Smooth muscle cell (in vitro differentiated cells): ENCODE data around the gene TRIM41. TPM values are rescaled to one million over a fixed set of nuclear protein-coding genes. Genes with fewer than 3 reads are reported as not detected.

Experiments used
- DNase-seq: peaks from one replicate; lab custom pipeline; 2025; ENCODE audit not compliant: unreplicated experiment; lab: John Stamatoyannopoulos, UW
- H2AFZ ChIP-seq: fragments of 200-600 bp; sonication (generic); 2 replicates; pipeline ENCODE4 v1.6.0; 2016; ENCODE audit warnings: antibody characterized with exemption, low read depth, mild to moderate bottlenecking
- H3F3A ChIP-seq: fragments of 200-600 bp; sonication (generic); 2 replicates; pipeline ENCODE4 v1.6.0; 2017; ENCODE audit warnings: antibody characterized with exemption, low read depth
- H3K27ac ChIP-seq: fragments of 200-600 bp; sonication (generic); 2 replicates; pipeline ENCODE4 v1.5.1; 2016; ENCODE audit warnings: low read depth, mild to moderate bottlenecking
- H3K27me3 ChIP-seq: fragments of 200-600 bp; sonication (generic); 2 replicates; pipeline ENCODE4 v1.6.1; 2016; ENCODE audit warnings: low read depth, mild to moderate bottlenecking
- H3K36me3 ChIP-seq: fragments of 200-600 bp; sonication (generic); 2 replicates; pipeline ENCODE4 v1.5.1; 2016; ENCODE audit warnings: low read depth
- H3K4me1 ChIP-seq: fragments of 200-600 bp; sonication (generic); 2 replicates; pipeline ENCODE4 v1.5.1; 2016; ENCODE audit warnings: low read depth
- H3K4me2 ChIP-seq: fragments of 200-600 bp; sonication (generic); 2 replicates; pipeline ENCODE4 v1.6.0; 2016; ENCODE audit warnings: mild to moderate bottlenecking
- H3K4me3 ChIP-seq: fragments of 200-600 bp; sonication (generic); 2 replicates; pipeline ENCODE4 v1.5.1; 2016; ENCODE audit warnings: mild to moderate bottlenecking
- H3K79me2 ChIP-seq: fragments of 200-600 bp; sonication (generic); 2 replicates; pipeline ENCODE4 v1.6.0; 2016; ENCODE audit warnings: low read depth, mild to moderate bottlenecking
- H3K9ac ChIP-seq: fragments of 200-600 bp; sonication (generic); 2 replicates; pipeline ENCODE4 v1.6.0; 2016; ENCODE audit warnings: low read depth
- H3K9me3 ChIP-seq: fragments of 200-600 bp; sonication (generic); replicated peaks from 2 replicates; pipeline ENCODE4 v1.5.1; 2016; ENCODE audit warnings: low read depth
- H4K20me1 ChIP-seq: fragments of 200-600 bp; sonication (generic); 2 replicates; pipeline ENCODE4 v1.6.0; 2016; ENCODE audit warnings: low read depth
- CTCF ChIP-seq: fragments of 200-600 bp; sonication (generic); IDR thresholded peaks from 2 replicates; pipeline ENCODE4 v1.5.1; 2017; ENCODE audit warnings: borderline replicate concordance, mild to moderate bottlenecking, antibody characterized with exemption; ENCODE audit not compliant: insufficient read depth, poor library complexity, severe bottlenecking
- WGBS: methylation state at CpG from one replicate; pipeline ENCODE4 v1.1.7; 2016; ENCODE audit warnings: low lambda C conversion rate; 5-methylcytosine and 5-hydroxymethylcytosine counted together
- polyA plus RNA-seq: library from polyadenylated mRNA; unstranded; fragments of >200 nt; fragmentation: Nextera tagmentation; extraction: Ambion mirVana; gene quantifications from 2 replicates; pipeline ENCODE4 v1.2.1, GENCODE V29; 2016
- total RNA-seq: library from RNA; depleted of rRNA; stranded (reverse); fragments of >200 nt; gene quantifications from 2 replicates; pipeline ENCODE4 v1.2.3, GENCODE V29; 2014

Gene TRIM41
- total and polyA plus RNA-seq, 2 experiments from 2014 or later: 2.4 to 7.5 TPM

GRCh38 chr5:181235689-181236366 lies 12.7 kb downstream of the TRIM41 start:
- Histone ChIP-seq H3K36me3 (peaks cover 17% of the 10 kb centered on the region), H3K4me3 (no peak overlapping the region), H3K9me3 (no peaks in the 10 kb centered on the region), H3K4me2 (no peak overlapping the region), H4K20me1 (peaks cover 62% of the 10 kb centered on the region), H3K27me3 (no peaks in the 10 kb centered on the region), H3K79me2 (peaks cover 26% of the 10 kb centered on the region), H3K9ac (no peak overlapping the region), H3F3A (peaks cover 58% of the 10 kb centered on the region), H3K27ac (peak overlapping the region; percentile 44), H2AFZ (no peak overlapping the region), H3K4me1 (no peaks in the 10 kb centered on the region)
- no peak for DNase-seq
- TF ChIP-seq CTCF: no peak
- 96% methylated on average over 5 of the region's 5 CpGs for WGBS

- WGBS: 91% methylated on average over 6 of the region's 6 CpGs
- H4K20me1 ChIP-seq: peaks cover 69% of the 10 kb centered on the region
Measured at GRCh38 chr5:181236471-181236870, 13.4 kb downstream of the TRIM41 start.

GRCh38 chr5:181236954-181237641 lies 14.0 kb downstream of the TRIM41 start:
- H2AFZ ChIP-seq: no peak overlapping the region
- H3K4me1 ChIP-seq: peaks cover 8% of the 10 kb centered on the region
- H3K9ac ChIP-seq: no peak overlapping the region
- H3K27me3 ChIP-seq: no peaks in the 10 kb centered on the region
- TF ChIP-seq CTCF: no peak
- peaks cover 17% of the 10 kb centered on the region for H3K36me3 ChIP-seq
- H3K4me2 ChIP-seq: no peak overlapping the region
- no peak overlapping the region for H3K4me3 ChIP-seq
- WGBS: 94% methylated on average over 10 of the region's 10 CpGs
- peaks cover 64% of the 10 kb centered on the region for H3F3A ChIP-seq
- H3K79me2 ChIP-seq: peaks cover 38% of the 10 kb centered on the region
- H3K9me3 ChIP-seq: no peaks in the 10 kb centered on the region
- DNase-seq: no peak
- H3K27ac ChIP-seq: no peak overlapping the region
- H4K20me1 ChIP-seq: peaks cover 75% of the 10 kb centered on the region

More at GRCh38 chr5:181236471-181236870, 13.4 kb downstream of the TRIM41 start:
- DNase-seq: no peak
- Histone ChIP-seq H3K4me3 (no peak overlapping the region), H3K9ac (no peak overlapping the region), H3K4me2 (no peak overlapping the region), H3K27me3 (no peaks in the 10 kb centered on the region), H3K4me1 (peaks cover 2% of the 10 kb centered on the region), H2AFZ (no peak overlapping the region), H3K9me3 (no peaks in the 10 kb centered on the region), H3K36me3 (peaks cover 17% of the 10 kb centered on the region), H3K27ac (no peak overlapping the region), H3F3A (peaks cover 58% of the 10 kb centered on the region), H3K79me2 (peaks cover 32% of the 10 kb centered on the region)
- TF ChIP-seq CTCF: no peak
